Suprapubic skin (tissue), 4 donors: Measurements from ENCODE around the gene GALNT17. TPM values are rescaled to one million over a fixed set of nuclear protein-coding genes. Genes with fewer than 3 reads are reported as not detected.

Source experiments
- DNase-seq, 2 donors: peaks; one replicate each; pipeline ENCODE4 v3.0.0-alpha.2; 2019; ENCODE audit warnings: low spot score in 2 of 2
- H3K27ac ChIP-seq: fragments of 200-600 bp; sonication (generic); one replicate; pipeline ENCODE4 v1.5.1; 2019
- H3K27me3 ChIP-seq: fragments of 200-600 bp; sonication (generic); one replicate; pipeline ENCODE4 v1.5.1; 2019
- H3K36me3 ChIP-seq: fragments of 200-600 bp; sonication (generic); one replicate; pipeline ENCODE4 v1.5.1; 2019
- H3K4me1 ChIP-seq: fragments of 200-600 bp; sonication (generic); one replicate; pipeline ENCODE4 v1.5.1; 2019
- H3K4me3 ChIP-seq: fragments of 200-600 bp; sonication (generic); one replicate; pipeline ENCODE4 v1.5.1; 2019; ENCODE audit warnings: mild to moderate bottlenecking
- H3K9me3 ChIP-seq: fragments of 200-600 bp; sonication (generic); one replicate; pipeline ENCODE4 v1.5.1; 2019
- CTCF ChIP-seq, 2 donors: fragments of 200-600 bp in 1 of 2; fragments of 450-650 bp in 1 of 2; sonication (generic) in 1 of 2; IDR thresholded peaks; one replicate each; pipeline ENCODE4 v1.5.1; 2016 to 2019; ENCODE audit warnings: antibody characterized with exemption in 2 of 2, mild to moderate bottlenecking in 1 of 2, moderate library complexity in 1 of 2
- EP300 ChIP-seq: sonication (generic); formaldehyde crosslinking; IDR thresholded peaks from one replicate; pipeline ENCODE4 v1.6.1; 2017; ENCODE audit warnings: antibody characterized with exemption
- POLR2A ChIP-seq, 2 donors: fragments of 450-650 bp; IDR thresholded peaks; one replicate each; pipeline ENCODE4 v1.6.1; 2017; ENCODE audit warnings: antibody characterized with exemption in 2 of 2, mild to moderate bottlenecking in 2 of 2, moderate library complexity in 2 of 2
- POLR2AphosphoS5 ChIP-seq, 3 donors: sonication (generic); formaldehyde crosslinking; IDR thresholded peaks; one replicate each; pipeline ENCODE4 v1.6.1; 2017; ENCODE audit warnings: antibody characterized with exemption in 3 of 3
- WGBS: methylation state at CpG from one replicate; pipeline ENCODE4 v1.1.5; 2018; 5-methylcytosine and 5-hydroxymethylcytosine counted together
- total RNA-seq, 4 donors: library from RNA; depleted of rRNA; stranded (reverse); fragments of >200 nt; gene quantifications; one replicate each; pipeline ENCODE4 v1.1.0, GENCODE V29; 2016

The GALNT17 gene
- total RNA-seq, 4 donors from 2014 or later: 2.0 to 4.7 (median 2.7) TPM

- Histone ChIP-seq H3K4me3 (no peak overlapping the region), H3K4me1 (no peaks in the 10 kb centered on the region), H3K9me3 (no peaks in the 10 kb centered on the region), H3K36me3 (no peaks in the 10 kb centered on the region), H3K27ac (no peak overlapping the region), H3K27me3 (peaks cover 6% of the 10 kb centered on the region)
- TF ChIP-seq EP300 (no peak), POLR2AphosphoS5 (IDR thresholded peaks at IDR 0.05) (no peak), POLR2A (IDR thresholded peaks at IDR 0.05) (no peak), CTCF (IDR thresholded peaks at IDR 0.05) (no peak)
- DNase-seq: no peak
- 41% methylated on average over 12 of the region's 12 CpGs for WGBS
Measured at GRCh38 chr7:71687286-71687685, 555.3 kb downstream of the GALNT17 start.

- no peak overlapping the region for H3K4me3 ChIP-seq
- no peaks in the 10 kb centered on the region for H3K36me3 ChIP-seq
- TF ChIP-seq POLR2A (IDR thresholded peaks at IDR 0.05): no peak
- WGBS: 66% methylated on average over 11 of the region's 11 CpGs
- peaks cover 6% of the 10 kb centered on the region for H3K27me3 ChIP-seq
- no peaks in the 10 kb centered on the region for H3K9me3 ChIP-seq
- no peaks in the 10 kb centered on the region for H3K4me1 ChIP-seq
- no peak for DNase-seq
- no peak overlapping the region for H3K27ac ChIP-seq
Measured at GRCh38 chr7:71687831-71688599, 556.1 kb downstream of the GALNT17 start.

- DNase-seq: no peak
- Histone ChIP-seq H3K27me3 (peaks cover 6% of the 10 kb centered on the region), H3K9me3 (no peaks in the 10 kb centered on the region), H3K27ac (no peak overlapping the region), H3K4me1 (no peaks in the 10 kb centered on the region), H3K4me3 (no peak overlapping the region), H3K36me3 (no peaks in the 10 kb centered on the region)
- WGBS: 62% methylated on average over 1 of the region's 1 CpG
- TF ChIP-seq EP300 (no peak), POLR2AphosphoS5 (IDR thresholded peaks at IDR 0.05) (no peak), POLR2A (IDR thresholded peaks at IDR 0.05) (no peak), CTCF (IDR thresholded peaks at IDR 0.05) (no peak)
Measured at GRCh38 chr7:71691538-71691937, 559.6 kb downstream of the GALNT17 start.

GRCh38 chr7:71694665-71695064, 562.7 kb downstream of the GALNT17 start:
- H3K4me1 ChIP-seq: no peaks in the 10 kb centered on the region
- no peak for DNase-seq
- H3K27me3 ChIP-seq: no peaks in the 10 kb centered on the region
- no peaks in the 10 kb centered on the region for H3K36me3 ChIP-seq
- no peak overlapping the region for H3K4me3 ChIP-seq
- 71% methylated on average over 6 of the region's 6 CpGs for WGBS
- H3K27ac ChIP-seq: no peak overlapping the region
- TF ChIP-seq CTCF (IDR thresholded peaks at IDR 0.05) (no peak), EP300 (no peak), POLR2A (IDR thresholded peaks at IDR 0.05) (no peak), POLR2AphosphoS5 (IDR thresholded peaks at IDR 0.05) (no peak)
- no peaks in the 10 kb centered on the region for H3K9me3 ChIP-seq

GRCh38 chr7:71695186-71695585, 563.2 kb downstream of the GALNT17 start:
- H3K36me3 ChIP-seq: no peaks in the 10 kb centered on the region
- H3K27me3 ChIP-seq: no peaks in the 10 kb centered on the region
- TF ChIP-seq EP300 (no peak), POLR2AphosphoS5 (IDR thresholded peaks at IDR 0.05) (no peak)
- DNase-seq: no peak
- no peaks in the 10 kb centered on the region for H3K9me3 ChIP-seq
- no peaks in the 10 kb centered on the region for H3K4me1 ChIP-seq
- no peak overlapping the region for H3K27ac ChIP-seq
- H3K4me3 ChIP-seq: no peak overlapping the region
- 78% methylated on average over 2 of the region's 2 CpGs for WGBS

- Histone ChIP-seq H3K9me3 (no peaks in the 10 kb centered on the region), H3K4me3 (no peak overlapping the region), H3K36me3 (no peaks in the 10 kb centered on the region), H3K4me1 (no peaks in the 10 kb centered on the region), H3K27me3 (no peaks in the 10 kb centered on the region), H3K27ac (no peak overlapping the region)
- no peak for TF ChIP-seq EP300
- TF ChIP-seq POLR2AphosphoS5 (IDR thresholded peaks at IDR 0.05): no peak
- no peak for TF ChIP-seq POLR2A (IDR thresholded peaks at IDR 0.05)
- TF ChIP-seq CTCF (IDR thresholded peaks at IDR 0.05): no peak
- 71% methylated on average over 2 of the region's 2 CpGs for WGBS
- DNase-seq: no peak
Measured at GRCh38 chr7:71696511-71696910, 564.6 kb downstream of the GALNT17 start.
